Hepatocyte (in vitro differentiated cells): ENCODE measurements around the gene GP1BB. TPM values are rescaled to one million over a fixed set of nuclear protein-coding genes. Genes with fewer than 3 reads are reported as not detected.

Source experiments
- DNase-seq: peaks from one replicate; pipeline ENCODE4 v3.0.0-alpha.2; 2016; ENCODE audit warnings: low spot score
- H2AFZ ChIP-seq: fragments of 200-600 bp; sonication (generic); 2 replicates; pipeline ENCODE4 v1.6.0; 2016; ENCODE audit warnings: antibody characterized with exemption, mild to moderate bottlenecking
- H3K27ac ChIP-seq: fragments of 200-600 bp; sonication (generic); 2 replicates; pipeline ENCODE4 v1.5.1; 2016; ENCODE audit warnings: mild to moderate bottlenecking
- H3K27me3 ChIP-seq: fragments of 200-600 bp; sonication (generic); 2 replicates; pipeline ENCODE4 v1.6.1; 2016
- H3K36me3 ChIP-seq: fragments of 200-600 bp; sonication (generic); replicated peaks from 2 replicates; pipeline ENCODE4 v1.5.1; 2016; ENCODE audit warnings: low read depth; ENCODE audit not compliant: insufficient read depth
- H3K4me1 ChIP-seq: fragments of 200-600 bp; sonication (generic); 2 replicates; pipeline ENCODE4 v1.5.1; 2016; ENCODE audit warnings: mild to moderate bottlenecking, moderate library complexity; ENCODE audit not compliant: insufficient read depth
- H3K4me2 ChIP-seq: fragments of 200-600 bp; sonication (generic); 2 replicates; pipeline ENCODE4 v1.6.0; 2016
- H3K4me3 ChIP-seq: fragments of 200-600 bp; sonication (generic); 2 replicates; pipeline ENCODE4 v1.5.1; 2016; ENCODE audit warnings: mild to moderate bottlenecking
- H3K79me2 ChIP-seq: fragments of 200-600 bp; sonication (generic); 2 replicates; pipeline ENCODE4 v1.6.0; 2017; ENCODE audit warnings: mild to moderate bottlenecking
- H3K9me2 ChIP-seq: fragments of 200-600 bp; sonication (generic); replicated peaks from 2 replicates; pipeline ENCODE4 v1.6.0; 2017; ENCODE audit warnings: mild to moderate bottlenecking; ENCODE audit not compliant: insufficient read depth
- H3K9me3 ChIP-seq: fragments of 200-600 bp; sonication (generic); 2 replicates; pipeline ENCODE4 v1.5.1; 2016; ENCODE audit warnings: low read depth, mild to moderate bottlenecking
- H4K20me1 ChIP-seq: fragments of 200-600 bp; sonication (generic); 2 replicates; pipeline ENCODE4 v1.6.0; 2016; ENCODE audit warnings: mild to moderate bottlenecking; ENCODE audit not compliant: insufficient read depth, poor library complexity, severe bottlenecking
- EZH2 ChIP-seq: fragments of 200-600 bp; sonication (generic); IDR thresholded peaks from 2 replicates; pipeline ENCODE4 v1.6.1; 2016; ENCODE audit warnings: antibody characterized with exemption, mild to moderate bottlenecking, borderline replicate concordance
- EZH2phosphoT487 ChIP-seq: fragments of 200-600 bp; sonication (generic); IDR thresholded peaks from one replicate; pipeline ENCODE4 v1.6.1; 2018; ENCODE audit warnings: antibody characterized with exemption, mild to moderate bottlenecking, low read depth, moderate library complexity; ENCODE audit not compliant: unreplicated experiment, severe bottlenecking
- WGBS: methylation state at CpG from one replicate; pipeline ENCODE4 v1.1.6; 2016; ENCODE audit warnings: low lambda C conversion rate; ENCODE audit errors: missing lambda C conversion rate; 5-methylcytosine and 5-hydroxymethylcytosine counted together
- polyA plus RNA-seq: library from polyadenylated mRNA; unstranded; fragments of >200 nt; fragmentation: Nextera tagmentation; extraction: Ambion mirVana; gene quantifications from 2 replicates; pipeline ENCODE4 v1.2.1, GENCODE V29; 2016
- total RNA-seq: library from RNA; depleted of rRNA; stranded (reverse); fragments of >200 nt; gene quantifications from 2 replicates; pipeline ENCODE4 v1.2.3, GENCODE V29; 2014
- TF ChIP-seq, protein P1 (sequence below): fragments of 200-600 bp; sonication (generic); IDR thresholded peaks from 2 replicates; pipeline ENCODE4 v1.5.1; 2016; ENCODE audit warnings: antibody characterized with exemption, mild to moderate bottlenecking; ENCODE audit not compliant: poor library complexity

GP1BB gene
- total and polyA plus RNA-seq, 2 experiments from 2014 or later = 2.5 to 2.8 TPM

GRCh38 chr22:19757140-19757984, 34.0 kb downstream of the GP1BB start:
- Histone ChIP-seq H3K4me3 (no peak overlapping the region), H3K27me3 (peaks cover 93% of the 10 kb centered on the region)

GRCh38 chr22:19757985-19758895, 34.9 kb downstream of the GP1BB start:
- DNase-seq = no peak
- H3K9me2 ChIP-seq = no peaks in the 10 kb centered on the region
- no peaks in the 10 kb centered on the region for H3K36me3 ChIP-seq
- no peaks in the 10 kb centered on the region for H3K9me3 ChIP-seq
- H2AFZ ChIP-seq = no peak overlapping the region
- H3K27me3 ChIP-seq = peaks cover 93% of the 10 kb centered on the region
- TF ChIP-seq, protein P1, sequence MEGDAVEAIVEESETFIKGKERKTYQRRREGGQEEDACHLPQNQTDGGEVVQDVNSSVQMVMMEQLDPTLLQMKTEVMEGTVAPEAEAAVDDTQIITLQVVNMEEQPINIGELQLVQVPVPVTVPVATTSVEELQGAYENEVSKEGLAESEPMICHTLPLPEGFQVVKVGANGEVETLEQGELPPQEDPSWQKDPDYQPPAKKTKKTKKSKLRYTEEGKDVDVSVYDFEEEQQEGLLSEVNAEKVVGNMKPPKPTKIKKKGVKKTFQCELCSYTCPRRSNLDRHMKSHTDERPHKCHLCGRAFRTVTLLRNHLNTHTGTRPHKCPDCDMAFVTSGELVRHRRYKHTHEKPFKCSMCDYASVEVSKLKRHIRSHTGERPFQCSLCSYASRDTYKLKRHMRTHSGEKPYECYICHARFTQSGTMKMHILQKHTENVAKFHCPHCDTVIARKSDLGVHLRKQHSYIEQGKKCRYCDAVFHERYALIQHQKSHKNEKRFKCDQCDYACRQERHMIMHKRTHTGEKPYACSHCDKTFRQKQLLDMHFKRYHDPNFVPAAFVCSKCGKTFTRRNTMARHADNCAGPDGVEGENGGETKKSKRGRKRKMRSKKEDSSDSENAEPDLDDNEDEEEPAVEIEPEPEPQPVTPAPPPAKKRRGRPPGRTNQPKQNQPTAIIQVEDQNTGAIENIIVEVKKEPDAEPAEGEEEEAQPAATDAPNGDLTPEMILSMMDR = no peak
- TF ChIP-seq EZH2 = peak; percentile 50
- H4K20me1 ChIP-seq = peaks cover 6% of the 10 kb centered on the region
- WGBS = 20% methylated on average over 42 of the region's 43 CpGs
- H3K79me2 ChIP-seq = no peaks in the 10 kb centered on the region
- H3K4me1 ChIP-seq = peaks cover 10% of the 10 kb centered on the region
- no peak overlapping the region for H3K4me3 ChIP-seq
- H3K27ac ChIP-seq = no peak overlapping the region
- H3K4me2 ChIP-seq = no peak overlapping the region

More at GRCh38 chr22:19757140-19757984, 34.0 kb downstream of the GP1BB start:
- WGBS = 25% methylated on average over 14 of the region's 16 CpGs
- peaks cover 6% of the 10 kb centered on the region for H4K20me1 ChIP-seq
- no peak overlapping the region for H3K27ac ChIP-seq
- no peak for TF ChIP-seq EZH2
- TF ChIP-seq EZH2phosphoT487 = peak; percentile 31
- no peaks in the 10 kb centered on the region for H3K36me3 ChIP-seq
- peaks cover 10% of the 10 kb centered on the region for H3K4me1 ChIP-seq
- H3K79me2 ChIP-seq = no peaks in the 10 kb centered on the region
- no peaks in the 10 kb centered on the region for H3K9me2 ChIP-seq
- no peak for DNase-seq
- no peaks in the 10 kb centered on the region for H3K9me3 ChIP-seq
- H3K4me2 ChIP-seq = peak overlapping the region; percentile 79
- no peak overlapping the region for H2AFZ ChIP-seq

GRCh38 chr22:19758896-19759426, 35.6 kb downstream of the GP1BB start:
- Histone ChIP-seq H3K79me2 (no peaks in the 10 kb centered on the region), H4K20me1 (peaks cover 6% of the 10 kb centered on the region), H3K36me3 (no peaks in the 10 kb centered on the region), H3K9me3 (no peaks in the 10 kb centered on the region), H2AFZ (no peak overlapping the region), H3K27ac (no peak overlapping the region), H3K4me2 (no peak overlapping the region), H3K9me2 (no peaks in the 10 kb centered on the region), H3K4me3 (no peak overlapping the region), H3K27me3 (peaks cover 93% of the 10 kb centered on the region), H3K4me1 (peaks cover 10% of the 10 kb centered on the region)
- no peak for TF ChIP-seq EZH2phosphoT487
- TF ChIP-seq, protein P1 = no peak
- no peak for TF ChIP-seq EZH2
- no peak for DNase-seq
- WGBS = 10% methylated on average over 9 of the region's 21 CpGs
